Transverse colon (tissue), 4 donors: Measurements from ENCODE around the gene GOSR2. TPM values are rescaled to one million over a fixed set of nuclear protein-coding genes. Genes with fewer than 3 reads are reported as not detected.

Source experiments
- DNase-seq: peaks from one replicate; pipeline ENCODE4 v3.0.0-alpha.2; 2019
- H3K27ac ChIP-seq, 4 donors: fragments of 200-600 bp; sonication (generic); 2 replicates each; pipeline ENCODE4 v1.5.1; 2016 to 2018; ENCODE audit warnings: inconsistent platforms in 4 of 4
- H3K27me3 ChIP-seq: fragments of 200-600 bp; sonication (generic); 2 replicates; pipeline ENCODE4 v1.5.1; 2017; ENCODE audit warnings: inconsistent platforms
- H3K36me3 ChIP-seq, 4 donors: fragments of 200-600 bp; sonication (generic); 2 replicates each; pipeline ENCODE4 v1.5.1; 2017 to 2019; ENCODE audit warnings: inconsistent platforms in 4 of 4
- H3K4me1 ChIP-seq, 4 donors: fragments of 200-600 bp; sonication (generic); 2 replicates each; pipeline ENCODE4 v1.5.1; 2017 to 2020; ENCODE audit warnings: inconsistent platforms in 4 of 4
- H3K4me3 ChIP-seq, 4 donors: fragments of 200-600 bp; sonication (generic); 1 replicate in 1 of 4; 2 replicates in 3 of 4; pipeline versions ENCODE4 v1.5.1 to v1.6.1; 2017 to 2019; ENCODE audit warnings: inconsistent platforms in 4 of 4
- H3K9me3 ChIP-seq, 2 donors: fragments of 200-600 bp; sonication (generic); 2 replicates each; pipeline ENCODE4 v1.5.1; 2017 to 2019; ENCODE audit warnings: inconsistent platforms in 2 of 2
- CTCF ChIP-seq, 5 experiments: fragments of 200-600 bp in 3 of 5; fragments of 450-650 bp in 2 of 5; sonication (generic) in 3 of 5; IDR thresholded peaks; 1 replicate in 2 of 5; 2 replicates in 3 of 5; pipeline ENCODE4 v1.5.1; 2016 to 2017; ENCODE audit warnings: antibody characterized with exemption in 5 of 5, inconsistent platforms in 3 of 5, mild to moderate bottlenecking in 2 of 5, moderate library complexity in 1 of 5
- EP300 ChIP-seq: sonication (generic); formaldehyde crosslinking; IDR thresholded peaks from one replicate; pipeline ENCODE4 v1.6.1; 2017; ENCODE audit warnings: antibody characterized with exemption, low read depth
- POLR2A ChIP-seq: fragments of 450-650 bp; IDR thresholded peaks from one replicate; pipeline ENCODE4 v1.6.1; 2016; ENCODE audit warnings: antibody characterized with exemption, mild to moderate bottlenecking, moderate library complexity
- POLR2AphosphoS5 ChIP-seq, 3 donors: sonication (generic); formaldehyde crosslinking; IDR thresholded peaks; one replicate each; pipeline ENCODE4 v1.6.1; 2016; ENCODE audit warnings: antibody characterized with exemption in 3 of 3
- WGBS, 2 donors: methylation state at CpG; one replicate each; pipeline ENCODE4 v1.1.5; 2018; ENCODE audit warnings: low coverage in 1 of 2; 5-methylcytosine and 5-hydroxymethylcytosine counted together
- in situ Hi-C, 4 donors: fragments of 200-750 bp; cut with MboI; loops; one replicate each; pipeline versions ENCODE4 v1.15.0 to v1.15.1; 2017; ENCODE audit warnings: low sequenced_read_pairs in 3 of 4, low pct_ligation_motif_present in 1 of 4, low pct_unique_long_range_greater_than_20kb in 1 of 4
- intact Hi-C: fragments of 100-400 bp; cut with DNase I; formaldehyde crosslinking; loops from one replicate; pipeline ENCODE4 v1.15.1; 2023; ENCODE audit warnings: low total_unique reads
- total RNA-seq, 4 donors: library from RNA; depleted of rRNA; stranded (reverse); fragments of >200 nt; gene quantifications; one replicate each; pipeline ENCODE4 v1.1.0, GENCODE V29; 2016

Gene GOSR2
- total RNA-seq, 4 donors from 2014 or later = 50.0 to 102 (median 62.8) TPM

DNA sequence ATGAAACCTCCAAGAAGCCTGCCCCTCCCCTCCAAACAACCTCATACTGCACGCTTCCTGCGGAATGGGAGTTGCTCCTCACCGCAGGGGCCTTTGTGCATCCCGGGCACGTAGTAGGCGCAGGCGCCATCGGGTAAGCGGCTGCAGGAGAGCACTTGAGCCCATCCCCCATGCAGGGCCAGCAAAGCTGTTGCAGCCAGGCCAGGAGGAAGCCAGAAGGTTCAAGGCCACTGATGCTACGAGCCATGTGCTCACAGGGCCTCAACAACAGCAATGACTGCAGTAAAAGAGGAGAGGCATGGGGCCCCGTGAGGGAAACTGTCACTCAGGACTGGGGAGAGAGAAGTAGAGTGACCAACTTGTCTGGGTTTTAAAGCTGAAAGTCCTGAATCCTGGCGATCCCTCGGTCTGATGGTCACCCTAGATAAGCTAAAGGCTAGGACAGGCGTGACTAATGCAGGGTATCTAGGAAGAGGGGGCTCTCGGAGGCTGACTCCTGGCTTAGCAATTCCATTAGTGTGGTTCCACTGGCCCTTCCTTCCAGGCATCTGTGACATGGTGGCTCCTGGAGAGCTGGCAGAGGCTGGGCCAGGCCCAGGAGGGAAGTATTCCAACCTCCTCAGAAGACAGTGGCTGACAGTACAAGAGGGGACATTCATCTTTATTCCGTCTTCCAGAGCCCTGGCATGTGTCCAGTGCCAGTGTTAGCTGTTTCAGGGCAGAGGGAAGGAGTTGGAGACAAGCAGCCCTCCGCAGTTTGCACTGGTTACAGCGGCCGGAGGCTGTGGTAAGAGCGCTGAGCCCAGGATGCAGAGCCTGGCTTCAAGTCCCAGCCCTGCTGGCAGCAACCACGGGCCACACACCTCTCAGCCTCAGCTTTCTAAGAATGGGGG, 20.8 kb downstream of the GOSR2 start:
- Histone ChIP-seq H3K36me3 (peaks cover 0 to 17% (median 4%) of the 10 kb centered on the region in 4 donors), H3K27me3 (no peaks in the 10 kb centered on the region), H3K9me3 (no peaks in the 10 kb centered on the region), H3K4me3 (no peak overlapping the region), H3K27ac (no peak overlapping the region), H3K4me1 (peaks cover 6 to 14% (median 10%) of the 10 kb centered on the region in 4 donors)
- no peak for DNase-seq
- in situ Hi-C loops (loop anchor here in 2 of 4 donors (5.0 to 10.0 kb wide), 2 partner anchors 49 to 51 kb away; no protein-coding TSS in a partner anchor), intact Hi-C loops (loop anchor here (10.0 kb wide), 1 partner anchor 51 kb away; no protein-coding TSS in a partner anchor)
- WGBS, 2 donors = 13 to 27% methylated on average over 3 to 21 of the region's 21 CpGs
- TF ChIP-seq POLR2AphosphoS5 (IDR thresholded peaks at IDR 0.05) (peak in 2 of 3 donors; percentile 5 to 12), EP300 (no peak), POLR2A (no peak)

DNA sequence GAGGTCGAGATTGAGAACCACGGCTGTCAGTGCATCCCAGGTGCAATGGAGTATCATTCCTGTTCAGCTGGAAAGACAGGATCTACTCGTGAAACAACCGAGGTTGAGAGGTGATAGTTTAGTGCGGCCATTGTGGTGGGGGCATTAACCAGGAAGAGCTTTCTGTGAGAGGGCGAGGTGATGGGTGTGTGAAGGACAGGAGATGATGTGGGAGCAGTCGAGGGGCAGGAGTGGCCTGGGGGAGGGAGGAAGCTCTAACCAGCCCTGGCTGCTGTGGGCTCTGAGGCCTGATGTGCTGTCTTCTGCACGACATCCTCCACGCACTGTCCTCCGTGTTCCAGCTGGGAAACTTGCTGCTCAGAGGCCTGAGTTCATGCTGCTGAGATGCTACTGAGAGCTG, 22.0 kb downstream of the GOSR2 start:
- 48 to 70% methylated on average over 2 to 10 of the region's 10 CpGs for WGBS, 2 donors

DNA sequence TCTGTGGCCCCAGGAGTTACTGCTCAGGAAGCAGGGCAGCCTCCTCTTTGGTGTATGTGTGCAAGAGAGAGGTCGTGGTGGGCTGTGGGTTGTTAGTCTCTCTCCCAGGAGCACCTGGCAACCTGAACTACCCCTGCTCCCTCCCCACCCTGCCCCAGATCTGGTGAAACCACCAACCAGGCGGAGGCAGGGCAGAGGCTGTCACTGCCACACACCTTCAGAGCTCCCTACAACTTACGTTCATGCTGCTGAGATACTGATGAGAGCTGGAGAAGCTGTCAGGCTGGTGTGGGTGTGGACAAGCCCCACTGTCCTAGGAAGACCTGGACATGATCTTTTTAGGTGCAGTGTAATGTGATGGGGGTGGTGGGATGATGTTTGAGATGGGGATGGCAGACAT, 24.3 kb downstream of the GOSR2 start:
- H3K27ac ChIP-seq = no peak overlapping the region
- in situ Hi-C loops = loop anchor here in 1 of 4 donors (10.0 kb wide), 1 partner anchor 48 kb away; no protein-coding TSS in a partner anchor
- H3K36me3 ChIP-seq = no peaks in the 10 kb centered on the region
- 70% methylated on average over 3 of the region's 3 CpGs; no CpG with 5 or more reads in 1 of the 2 donors for WGBS, 2 donors
- DNase-seq = no peak
- H3K4me1 ChIP-seq = peaks cover 6 to 14% (median 10%) of the 10 kb centered on the region in 4 donors
- no peak overlapping the region for H3K4me3 ChIP-seq
- H3K9me3 ChIP-seq = no peaks in the 10 kb centered on the region
- H3K27me3 ChIP-seq = no peaks in the 10 kb centered on the region
- TF ChIP-seq POLR2AphosphoS5 (IDR thresholded peaks at IDR 0.05) (no peak), EP300 (no peak), POLR2A (no peak), CTCF (IDR thresholded peaks at IDR 0.05) (no peak)
- intact Hi-C loops = loop anchor here (10.0 kb wide), 1 partner anchor 48 kb away; no protein-coding TSS in a partner anchor

More for the DNA sequence above, 22.0 kb downstream of the GOSR2 start:
- Histone ChIP-seq H3K27me3 (no peaks in the 10 kb centered on the region), H3K27ac (no peak overlapping the region), H3K36me3 (peaks cover 0 to 6% (median 3%) of the 10 kb centered on the region in 4 donors), H3K4me1 (peaks cover 6 to 14% (median 10%) of the 10 kb centered on the region in 4 donors), H3K4me3 (no peak overlapping the region), H3K9me3 (no peaks in the 10 kb centered on the region)
- DNase-seq = no peak
- intact Hi-C loops (loop anchor here (10.0 kb wide), 1 partner anchor 50 kb away; no protein-coding TSS in a partner anchor), in situ Hi-C loops (loop anchor here in 2 of 4 donors (5.0 to 10.0 kb wide), 2 partner anchors 47 to 50 kb away; no protein-coding TSS in a partner anchor)
- TF ChIP-seq POLR2A (no peak), EP300 (no peak), POLR2AphosphoS5 (IDR thresholded peaks at IDR 0.05) (peak in 1 of 3 donors; percentile 7)

DNA sequence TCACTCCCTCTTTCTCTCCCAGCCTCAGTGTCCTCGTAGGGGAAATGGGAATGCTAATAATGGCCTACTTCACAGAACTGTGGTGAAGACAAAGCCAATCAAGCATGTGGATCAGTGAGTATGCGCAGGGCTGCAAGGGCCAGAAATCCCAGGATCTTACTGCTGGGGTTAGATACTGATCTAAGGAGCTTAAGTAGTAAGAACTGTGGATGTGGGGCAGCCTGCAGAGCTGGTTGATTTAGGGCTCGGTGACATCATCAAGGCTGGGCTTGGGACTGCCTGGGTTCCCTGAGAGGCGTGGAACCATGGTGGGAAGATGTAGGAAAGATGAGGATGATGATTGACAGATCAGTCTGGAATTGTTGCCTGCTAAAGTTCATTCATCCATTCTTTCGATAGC, 25.6 kb downstream of the GOSR2 start:
- intact Hi-C loops = loop anchor here (10.0 kb wide), 1 partner anchor 46 kb away; no protein-coding TSS in a partner anchor
- Histone ChIP-seq H3K4me3 (no peak overlapping the region), H3K27me3 (peaks cover 5% of the 10 kb centered on the region), H3K4me1 (peaks cover 5 to 11% (median 7%) of the 10 kb centered on the region in 4 donors), H3K36me3 (no peaks in the 10 kb centered on the region), H3K27ac (no peak overlapping the region), H3K9me3 (no peaks in the 10 kb centered on the region)
- DNase-seq = no peak
- no peak for TF ChIP-seq POLR2AphosphoS5 (IDR thresholded peaks at IDR 0.05)
- no peak for TF ChIP-seq EP300
- TF ChIP-seq POLR2A = no peak
- TF ChIP-seq CTCF (IDR thresholded peaks at IDR 0.05) = no peak
- in situ Hi-C loops = loop anchor here in 1 of 4 donors (10.0 kb wide), 1 partner anchor 46 kb away; no protein-coding TSS in a partner anchor
- WGBS, 2 donors = 91 to 100% methylated on average over 2 to 5 of the region's 5 CpGs
